ENCODE results near the gene TMED1.

GRCh38 chr19:10826231-10826630 lies 9.8 kb downstream of the TMED1 start:
- TF ChIP-seq TCF7 (IDR thresholded peaks at IDR 0.05; ENCODE audit: borderline replicate concordance) (no peak), TRIM24 (IDR thresholded peaks at IDR 0.05) (no peak), ZBTB33 (CRISPR knock-in tag; IDR thresholded peaks at IDR 0.05) (no peak), POLR2AphosphoS5 (IDR thresholded peaks at IDR 0.05; ENCODE audit: control insufficient read depth, insufficient read depth, low read depth, low read length) (no peak)

Data from K562 (cell line).